Astrocyte of the cerebellum (primary cell): ENCODE results near the gene TP53TG5.

Experiments used
- DNase-seq: peaks from one replicate; pipeline ENCODE4 v3.0.0-alpha.2; 2011; ENCODE audit warnings: low read depth
- H3K4me3 ChIP-seq: 2 replicates; pipeline ENCODE4 v1.5.1; 2011; ENCODE audit warnings: mild to moderate bottlenecking, low read depth, low read length, moderate library complexity
- CTCF ChIP-seq: IDR thresholded peaks from 2 replicates; pipeline ENCODE4 v1.5.1; 2012; ENCODE audit warnings: low read length, low read depth, moderate library complexity, mild to moderate bottlenecking; ENCODE audit errors: missing control alignments
- in situ Hi-C: cut with HindIII; loops from 2 replicates; pipeline ENCODE4 v1.10.0; 2017; ENCODE audit warnings: low sequenced_read_pairs

Gene TP53TG5

DNA sequence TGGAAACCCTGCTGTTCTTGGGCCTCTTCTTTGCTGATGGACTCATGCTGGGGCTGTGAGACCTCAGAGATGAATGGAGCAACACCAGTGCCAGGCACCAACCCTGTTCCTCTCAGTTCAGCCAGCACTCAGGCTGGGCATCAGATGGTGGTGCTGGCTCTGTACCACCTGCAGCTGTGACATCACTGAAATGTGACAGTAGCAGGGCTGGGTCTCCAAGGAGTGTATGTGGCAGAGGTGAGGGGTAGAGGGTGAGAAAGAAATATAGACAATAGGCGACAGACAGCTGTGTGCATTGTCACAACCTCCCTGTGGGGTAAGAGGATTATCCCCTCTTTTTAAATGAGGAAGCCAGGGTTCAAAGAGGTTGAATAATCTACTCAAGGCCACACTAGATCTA is at the start of gene TP53TG5:
TSS of gene TP53TG5 (minus strand) at position 135 of the 400 bp plus-strand sequence. CDS start at position 46, 89 bp downstream.
- in situ Hi-C loops = loop anchor here (5.0 kb wide), 1 partner anchor 71 kb away; the partner anchor contains the start of genes MATN4 and RBPJL
- no peak within 1 kb of the TSS for H3K4me3 ChIP-seq
- DNase-seq = no peak
- no peak for TF ChIP-seq CTCF

DNA sequence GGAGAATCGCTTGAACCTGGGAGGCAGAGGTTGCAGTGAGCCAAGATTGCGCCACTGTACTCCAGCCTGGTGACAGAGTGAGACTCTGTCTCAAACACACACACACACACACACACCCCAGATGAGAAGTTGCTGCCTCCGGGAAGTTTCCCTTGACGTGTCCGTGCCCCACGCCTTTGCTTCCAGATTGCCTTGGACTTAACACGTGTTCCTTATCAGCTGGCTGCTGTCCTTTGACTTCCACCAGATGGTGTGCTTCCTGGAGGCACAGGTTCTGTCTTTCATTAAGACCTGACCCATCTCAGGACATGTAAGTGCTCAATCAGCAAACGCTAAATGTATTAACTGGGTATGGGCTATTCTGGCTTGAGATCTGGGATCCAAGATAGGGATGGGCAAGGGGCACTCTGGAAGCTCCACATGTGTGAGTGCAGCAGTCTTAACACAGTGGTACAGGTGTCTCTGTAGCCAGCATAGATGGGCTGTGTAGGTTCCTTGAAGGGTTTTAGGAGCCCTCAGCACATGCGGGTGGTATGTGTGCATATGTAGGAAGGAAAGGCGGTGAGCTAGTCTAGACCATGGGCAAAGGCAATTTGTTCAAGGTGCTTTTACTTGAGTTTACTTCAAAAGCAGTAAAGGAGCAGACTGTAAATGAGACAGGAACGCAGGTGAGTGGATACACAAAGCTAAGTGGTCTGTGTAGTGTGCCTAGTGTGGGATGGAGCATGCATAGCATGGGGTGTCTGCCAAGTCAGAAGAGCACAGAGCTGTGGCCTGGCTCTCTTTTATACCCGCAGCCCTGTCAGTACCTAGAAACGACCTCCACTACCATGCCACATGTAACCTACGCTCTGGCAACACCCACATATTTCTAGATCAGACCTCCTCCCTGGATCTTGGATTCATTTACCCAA is 49.4 kb upstream of the TP53TG5 start:
- H3K4me3 ChIP-seq = no peak overlapping the region
- no peak for DNase-seq
- TF ChIP-seq CTCF = no peak
- in situ Hi-C loops = no loop called here

- no peak overlapping the region for H3K4me3 ChIP-seq
- in situ Hi-C loops = no loop called here
- no peak for TF ChIP-seq CTCF
- no peak for DNase-seq
Observed at GRCh38 chr20:45426320-45427016, 48.3 kb upstream of the TP53TG5 start.

DNA sequence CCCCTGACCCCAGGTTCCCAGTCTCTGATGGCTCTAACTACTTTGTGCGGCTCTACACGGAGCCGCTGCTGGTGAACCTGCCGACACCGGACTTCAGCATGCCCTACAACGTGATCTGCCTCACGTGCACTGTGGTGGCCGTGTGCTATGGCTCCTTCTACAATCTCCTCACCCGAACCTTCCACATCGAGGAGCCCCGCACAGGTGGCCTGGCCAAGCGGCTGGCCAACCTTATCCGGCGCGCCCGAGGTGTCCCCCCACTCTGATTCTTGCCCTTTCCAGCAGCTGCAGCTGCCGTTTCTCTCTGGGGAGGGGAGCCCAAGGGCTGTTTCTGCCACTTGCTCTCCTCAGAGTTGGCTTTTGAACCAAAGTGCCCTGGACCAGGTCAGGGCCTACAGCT is 47.4 kb upstream of the TP53TG5 start:
- in situ Hi-C loops = no loop called here
- no peak for DNase-seq
- H3K4me3 ChIP-seq = no peak overlapping the region
- TF ChIP-seq CTCF = no peak

- no peak for DNase-seq
Observed at GRCh38 chr20:45423700-45424099, 45.6 kb upstream of the TP53TG5 start.

GRCh38 chr20:45420125-45420524 is 42.0 kb upstream of the TP53TG5 start:
- in situ Hi-C loops = no loop called here
- no peak for TF ChIP-seq CTCF
- no peak for DNase-seq
- no peak overlapping the region for H3K4me3 ChIP-seq

More at GRCh38 chr20:45423700-45424099, 45.6 kb upstream of the TP53TG5 start:
- in situ Hi-C loops = no loop called here
- H3K4me3 ChIP-seq = no peak overlapping the region
- no peak for TF ChIP-seq CTCF
